Spleen (tissue), 7 donors: ENCODE results near the gene CUTA.

Source experiments
- CTCF ChIP-seq, 11 experiments: fragments of 200-600 bp in 7 of 11; fragments of 450-650 bp in 4 of 11; sonication (generic) in 4 of 11; IDR thresholded peaks in 8 of 11; conservative IDR thresholded peaks in 3 of 11; 1 replicate in 7 of 11; 2 replicates in 4 of 11; pipeline versions ENCODE4 v1.4.0 to v1.8.0; 2016 to 2021; ENCODE audit warnings: antibody characterized with exemption in 11 of 11, inconsistent platforms in 4 of 11, mild to moderate bottlenecking in 1 of 11
- POLR2AphosphoS5 ChIP-seq, 3 donors: sonication (generic); formaldehyde crosslinking; IDR thresholded peaks; one replicate each; pipeline ENCODE4 v1.5.1; 2017; ENCODE audit warnings: antibody characterized with exemption in 3 of 3
- donor health status: DM: no; HTN: no; CAD: no; lungs with moderate emphysema.
- donor health status: DM: no; HTN: no; CAD: no.
- donor health status: DM: no; HTN: no; CAD: no.

GRCh38 chr6:33380272-33380981 is 37.5 kb downstream of the CUTA start:
- TF ChIP-seq POLR2AphosphoS5 (IDR thresholded peaks at IDR 0.05), result no peak
- no peak for TF ChIP-seq CTCF (IDR thresholded peaks at IDR 0.05 in 8 of 11, conservative IDR thresholded peaks at IDR 0.05 in 3 of 11)
